Mesendoderm (in vitro differentiated cells): Measurements from ENCODE around the gene CTNND2.

ENCODE experiments used
- DNase-seq: peaks from one replicate; pipeline ENCODE4 v3.0.0; 2013
- H2AK5ac ChIP-seq: 2 replicates; pipeline ENCODE4 v1.6.1; 2013; ENCODE audit warnings: low read length, inconsistent platforms
- H2BK120ac ChIP-seq: 2 replicates; pipeline ENCODE4 v1.6.1; 2013; ENCODE audit warnings: low read depth, mild to moderate bottlenecking, low read length, moderate library complexity, mixed read lengths
- H2BK15ac ChIP-seq: replicated peaks from 2 replicates; pipeline ENCODE4 v1.6.1; 2013; ENCODE audit warnings: low read depth, mild to moderate bottlenecking, moderate library complexity
- H2BK5ac ChIP-seq: 2 replicates; pipeline ENCODE4 v1.6.1; 2013; ENCODE audit warnings: low read length, inconsistent platforms
- H3K18ac ChIP-seq: 2 replicates; pipeline ENCODE4 v1.6.1; 2013; ENCODE audit warnings: mild to moderate bottlenecking, low read length, mixed read lengths
- H3K23ac ChIP-seq: one replicate; pipeline ENCODE4 v1.6.1; 2013; ENCODE audit warnings: low read length
- H3K27ac ChIP-seq: 2 replicates; pipeline ENCODE4 v1.5.1; 2013; ENCODE audit warnings: low read depth, mild to moderate bottlenecking, inconsistent platforms, low read length, moderate library complexity
- H3K27me3 ChIP-seq: 2 replicates; pipeline ENCODE4 v1.6.1; 2013; ENCODE audit warnings: low read length, control low read depth, mild to moderate bottlenecking, inconsistent platforms; ENCODE audit not compliant: insufficient read depth, poor library complexity
- H3K36me3 ChIP-seq: 2 replicates; pipeline ENCODE4 v1.6.1; 2013; ENCODE audit warnings: low read length, inconsistent platforms; ENCODE audit not compliant: control insufficient read depth, insufficient read depth
- H3K4ac ChIP-seq: one replicate; pipeline ENCODE4 v1.6.1; 2013; ENCODE audit warnings: low read depth, mild to moderate bottlenecking, low read length, moderate library complexity
- H3K4me1 ChIP-seq: 2 replicates; pipeline ENCODE4 v1.6.1; 2013; ENCODE audit warnings: low read depth, low read length, inconsistent platforms; ENCODE audit not compliant: control insufficient read depth
- H3K4me2 ChIP-seq: 2 replicates; pipeline ENCODE4 v1.6.1; 2013; ENCODE audit warnings: low read length
- H3K4me3 ChIP-seq: 2 replicates; pipeline ENCODE4 v1.5.1; 2013; ENCODE audit warnings: mild to moderate bottlenecking, low read length
- H3K56ac ChIP-seq: one replicate; pipeline ENCODE4 v1.6.1; 2013; ENCODE audit warnings: low read length
- H3K79me1 ChIP-seq: 2 replicates; pipeline ENCODE4 v1.6.1; 2013; ENCODE audit warnings: low read length, inconsistent platforms
- H3K79me2 ChIP-seq: 2 replicates; pipeline ENCODE4 v1.6.1; 2013; ENCODE audit warnings: mild to moderate bottlenecking, low read length; ENCODE audit not compliant: control insufficient read depth, insufficient read depth
- H3K9ac ChIP-seq: 2 replicates; pipeline ENCODE4 v1.6.1; 2013; ENCODE audit warnings: low read length, inconsistent platforms
- H4K5ac ChIP-seq: one replicate; pipeline ENCODE4 v1.6.1; 2013; ENCODE audit warnings: low read length
- H4K8ac ChIP-seq: one replicate; pipeline ENCODE4 v1.6.1; 2013; ENCODE audit warnings: low read depth, mild to moderate bottlenecking, control low read depth, low read length, moderate library complexity
- WGBS: extraction: QIAGEN DNeasy Blood & Tissue Kit; methylation state at CpG from one replicate; pipeline ENCODE4 v1.1.7; 2013; ENCODE audit warnings: low lambda C conversion rate, missing lambda C conversion rate; ENCODE audit not compliant: insufficient coverage; ENCODE audit errors: extremely low coverage; 5-methylcytosine and 5-hydroxymethylcytosine counted together

CTNND2 gene

DNA sequence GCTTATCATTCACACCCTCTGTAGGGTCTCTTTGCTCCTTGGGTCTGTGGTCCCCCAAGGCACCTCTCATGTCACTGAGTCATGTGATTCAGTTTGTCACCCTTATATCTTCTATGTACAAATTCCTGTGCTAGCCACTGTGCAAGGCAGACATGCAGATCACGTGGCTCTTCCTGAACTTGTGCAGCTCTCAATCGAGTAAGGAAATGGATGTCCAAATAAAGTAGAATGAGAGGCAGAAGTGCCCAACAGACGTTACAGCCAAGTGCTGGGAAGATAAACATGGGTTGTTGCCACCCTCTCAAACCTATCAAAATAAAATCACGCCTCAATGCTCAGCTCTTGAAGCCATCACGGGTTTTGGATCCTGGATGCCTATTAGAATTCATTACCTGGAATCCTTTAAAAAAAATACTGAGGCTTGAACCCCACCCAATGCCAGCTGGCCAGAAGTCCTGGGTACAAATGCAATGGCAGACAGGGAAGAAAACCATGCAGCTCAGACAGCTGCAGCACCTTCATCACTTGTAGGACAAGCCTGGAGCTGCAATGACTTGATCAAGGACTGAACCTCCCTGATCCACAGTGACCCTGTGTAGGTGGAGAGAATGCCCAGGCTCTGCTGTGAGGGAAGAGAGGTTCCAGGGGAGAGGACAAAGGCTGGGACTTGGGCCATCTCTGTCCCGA lies 914.5 kb downstream of the CTNND2 start:
- Histone ChIP-seq H2BK15ac (no peak overlapping the region), H3K36me3 (no peaks in the 10 kb centered on the region), H3K4me3 (no peak overlapping the region), H3K4me2 (no peak overlapping the region), H3K79me1 (no peaks in the 10 kb centered on the region), H3K4ac (no peak overlapping the region), H4K8ac (no peak overlapping the region), H2BK120ac (no peak overlapping the region), H3K79me2 (no peaks in the 10 kb centered on the region), H3K27ac (no peak overlapping the region), H3K23ac (no peak overlapping the region), H3K4me1 (no peaks in the 10 kb centered on the region), H3K56ac (no peak overlapping the region), H2AK5ac (no peak overlapping the region), H4K5ac (no peak overlapping the region), H3K27me3 (no peaks in the 10 kb centered on the region), H2BK5ac (no peak overlapping the region), H3K18ac (no peak overlapping the region), H3K9ac (no peak overlapping the region)
- DNase-seq = no peak
- no CpG with 5 or more reads among the region's 6 CpGs for whole genome bisulfite sequencing

DNA sequence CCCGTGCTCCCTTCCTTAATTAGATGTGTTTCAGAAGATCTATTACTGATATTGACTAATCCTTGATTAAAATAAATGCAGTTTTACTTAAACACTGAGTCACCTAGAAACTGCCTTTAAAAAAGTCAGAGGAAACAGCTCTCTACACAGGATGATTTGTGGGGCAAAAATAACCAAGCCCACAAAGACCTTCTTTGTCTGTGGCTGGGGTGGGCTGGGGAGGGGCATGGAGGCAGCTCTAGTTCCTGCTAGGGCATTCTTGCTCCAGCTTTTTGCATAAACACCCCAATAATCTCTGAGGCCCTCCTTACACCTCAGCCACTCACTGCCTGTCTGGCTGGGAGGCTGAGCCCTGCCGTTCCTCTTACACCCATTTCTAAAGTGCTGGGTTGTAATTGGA lies 915.6 kb downstream of the CTNND2 start:
- Histone ChIP-seq H2BK5ac (no peak overlapping the region), H3K9ac (no peak overlapping the region), H3K79me2 (no peaks in the 10 kb centered on the region), H4K5ac (no peak overlapping the region), H2AK5ac (no peak overlapping the region), H2BK120ac (no peak overlapping the region), H3K23ac (no peak overlapping the region), H3K27ac (no peak overlapping the region), H3K4me2 (no peak overlapping the region), H3K56ac (no peak overlapping the region), H3K36me3 (no peaks in the 10 kb centered on the region), H3K79me1 (no peaks in the 10 kb centered on the region), H4K8ac (no peak overlapping the region), H3K4ac (no peak overlapping the region), H3K4me3 (no peak overlapping the region), H2BK15ac (no peak overlapping the region), H3K27me3 (no peaks in the 10 kb centered on the region), H3K4me1 (no peaks in the 10 kb centered on the region), H3K18ac (no peak overlapping the region)
- no peak for DNase-seq
- no CpG with 5 or more reads among the region's 2 CpGs for WGBS

DNA sequence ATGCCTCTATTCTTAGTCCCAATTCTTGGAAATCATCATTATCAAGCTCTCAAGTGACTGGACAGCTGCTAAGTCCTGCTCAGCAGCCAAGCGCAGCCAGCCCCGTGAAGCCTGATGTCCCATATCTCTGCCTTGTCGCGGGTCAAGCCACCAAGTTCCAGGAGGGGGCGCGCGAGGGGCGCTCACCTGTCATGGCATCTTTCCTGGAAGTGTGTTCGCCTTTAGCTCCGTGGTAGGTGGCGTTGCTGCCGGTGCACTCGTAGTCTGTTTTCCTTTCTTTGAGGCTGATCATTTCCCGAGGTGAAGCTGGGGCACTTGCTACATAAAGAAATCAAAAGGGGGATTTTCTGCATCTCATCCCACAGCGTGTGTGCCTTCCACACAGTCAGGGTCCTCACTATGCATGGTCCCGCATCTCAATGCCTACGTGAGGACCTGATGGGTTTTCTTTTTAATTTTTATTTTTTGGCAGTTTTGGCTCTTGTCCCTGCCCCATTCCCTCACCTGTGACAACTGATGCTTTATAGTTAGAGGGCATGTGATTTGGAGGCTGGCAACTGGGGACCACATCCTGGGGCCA lies 916.2 kb downstream of the CTNND2 start:
- Histone ChIP-seq H3K79me2 (no peaks in the 10 kb centered on the region), H3K4ac (no peak overlapping the region), H2BK15ac (no peak overlapping the region), H4K8ac (no peak overlapping the region), H3K36me3 (no peaks in the 10 kb centered on the region), H3K4me1 (no peaks in the 10 kb centered on the region), H4K5ac (no peak overlapping the region), H3K23ac (no peak overlapping the region), H3K27ac (no peak overlapping the region), H3K9ac (no peak overlapping the region), H3K79me1 (no peaks in the 10 kb centered on the region), H3K56ac (no peak overlapping the region), H3K4me3 (no peak overlapping the region), H3K27me3 (no peaks in the 10 kb centered on the region), H2AK5ac (no peak overlapping the region), H3K18ac (no peak overlapping the region), H2BK120ac (no peak overlapping the region), H2BK5ac (no peak overlapping the region), H3K4me2 (no peak overlapping the region)
- DNase-seq = peak; percentile 86
- WGBS = no CpG with 5 or more reads among the region's 17 CpGs

DNA sequence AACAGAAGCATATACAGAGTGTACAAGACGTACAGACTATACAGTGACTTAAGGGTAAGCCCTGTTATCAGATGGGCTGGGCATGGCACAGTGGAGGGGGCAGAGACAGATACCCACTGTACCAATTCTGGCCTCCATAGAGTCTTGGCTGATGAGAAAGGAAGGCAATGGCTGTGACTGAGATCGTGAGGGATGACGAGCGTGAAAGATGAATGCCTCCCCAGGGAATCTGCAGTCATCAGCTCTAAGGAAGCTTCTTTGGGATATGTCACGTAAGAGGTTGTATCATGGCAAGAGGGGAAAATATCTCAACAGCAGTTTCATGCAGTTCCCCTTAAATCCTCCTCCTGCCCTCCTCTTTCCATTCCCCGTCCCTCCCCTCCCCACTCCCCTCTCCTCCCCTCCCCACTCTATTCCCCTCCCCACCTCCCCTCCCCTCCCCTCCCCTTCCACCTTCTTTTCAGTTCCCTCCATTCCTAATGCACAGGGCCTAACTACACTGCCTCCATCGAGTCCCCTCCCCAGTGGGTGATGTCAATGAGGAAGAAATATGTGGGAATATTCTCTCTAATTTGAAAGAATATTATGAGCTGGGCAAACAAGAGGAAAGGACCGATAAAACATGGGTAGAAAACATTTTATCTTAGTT lies 916.8 kb downstream of the CTNND2 start:
- Histone ChIP-seq H3K9ac (no peak overlapping the region), H3K56ac (no peak overlapping the region), H2BK5ac (no peak overlapping the region), H3K27me3 (no peaks in the 10 kb centered on the region), H4K5ac (no peak overlapping the region), H3K79me2 (no peaks in the 10 kb centered on the region), H3K36me3 (no peaks in the 10 kb centered on the region), H3K79me1 (no peaks in the 10 kb centered on the region), H2BK120ac (no peak overlapping the region), H3K4me2 (no peak overlapping the region), H3K18ac (no peak overlapping the region), H2BK15ac (no peak overlapping the region), H2AK5ac (no peak overlapping the region), H3K23ac (no peak overlapping the region), H3K4me1 (no peaks in the 10 kb centered on the region), H3K4me3 (no peak overlapping the region), H3K27ac (no peak overlapping the region), H4K8ac (no peak overlapping the region), H3K4ac (no peak overlapping the region)
- no CpG with 5 or more reads among the region's 8 CpGs for WGBS
- DNase-seq = no peak

DNA sequence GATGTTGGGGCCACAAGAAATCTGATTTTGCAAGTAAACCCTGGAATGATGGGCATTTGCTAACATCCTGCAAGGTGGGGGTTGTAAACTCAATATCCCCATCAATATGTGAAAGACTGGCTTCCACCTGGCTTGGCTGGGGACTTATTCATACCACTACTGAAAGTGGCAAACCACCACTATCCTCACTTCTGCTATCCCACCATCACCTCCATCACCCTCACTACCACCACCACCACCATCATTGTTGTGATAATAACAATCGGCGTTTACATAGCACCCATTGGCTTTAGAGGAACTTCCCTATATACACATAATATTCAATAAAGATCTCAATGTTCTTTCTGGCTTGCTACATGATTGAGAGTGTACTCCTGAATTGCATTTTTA lies 918.5 kb downstream of the CTNND2 start:
- DNase-seq = no peak
- Histone ChIP-seq H4K5ac (no peak overlapping the region), H3K27me3 (no peaks in the 10 kb centered on the region), H2BK15ac (no peak overlapping the region), H2AK5ac (no peak overlapping the region), H3K36me3 (no peaks in the 10 kb centered on the region), H3K4me1 (no peaks in the 10 kb centered on the region), H3K18ac (no peak overlapping the region), H3K9ac (no peak overlapping the region), H2BK5ac (no peak overlapping the region), H3K4me3 (no peak overlapping the region), H3K27ac (no peak overlapping the region), H3K79me1 (no peaks in the 10 kb centered on the region), H4K8ac (no peak overlapping the region), H3K56ac (no peak overlapping the region), H2BK120ac (no peak overlapping the region), H3K4me2 (no peak overlapping the region), H3K23ac (no peak overlapping the region), H3K79me2 (no peaks in the 10 kb centered on the region), H3K4ac (no peak overlapping the region)
- no CpG with 5 or more reads among the region's 2 CpGs for WGBS
